ENCODE results near the gene ATL1. TPM values are rescaled to one million over a fixed set of nuclear protein-coding genes. Genes with fewer than 3 reads are reported as not detected.
"Not testable (repeated sequence)": the region's sequence is repeated elsewhere in the genome, so short reads cannot be mapped to it uniquely, and the experiment has no call there.

ATL1 gene
- total and polyA plus RNA-seq, 4 experiments from 2014 or later = 0.64 to 2.1 (median 1.6) TPM

DNA sequence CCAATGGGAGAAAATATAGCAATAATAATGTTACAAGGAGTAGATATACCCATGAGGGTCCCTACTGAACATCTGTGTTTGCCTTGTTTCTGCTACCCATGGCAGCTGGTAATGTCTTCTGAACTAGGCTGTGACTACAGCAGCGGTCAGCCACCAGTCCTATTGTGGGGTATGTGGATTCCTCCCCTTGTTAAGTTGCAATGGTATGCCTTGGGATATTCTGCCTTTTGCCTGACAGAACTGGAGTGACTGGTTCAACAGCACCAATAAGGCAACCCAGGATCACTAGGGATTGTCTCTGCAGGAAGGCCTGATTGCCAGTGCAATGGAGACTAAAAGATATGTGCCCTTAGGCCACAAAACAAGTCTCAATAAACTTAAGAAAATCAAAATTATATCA, 9.7 kb upstream of the ATL1 start:
- H3K27me3 ChIP-seq (ENCODE audit: insufficient read depth, low read length) = peaks cover 5% of the 10 kb centered on the region
- no peaks in the 10 kb centered on the region for H3K9me3 ChIP-seq (ENCODE audit: control insufficient read depth in 1 of 2, low read length in 2 of 2)
- ChIA-PET POLR2A (ENCODE audit: partially characterized antibody) (no interaction called here), CTCF (ENCODE audit: partially characterized antibody) (no interaction called here)
- H3K4me1 Mint-ChIP-seq = peaks cover 0 to 6% (median 4%) of the 10 kb centered on the region in 4 donors
- H3K36me3 ChIP-seq (ENCODE audit: insufficient read depth, low read length) = no peaks in the 10 kb centered on the region
- no peaks in the 10 kb centered on the region for H3K4me1 ChIP-seq (ENCODE audit: insufficient read depth, low read length)
- intact Hi-C loops (cut with micrococcal nuclease) = no loop called here
- no peak overlapping the region for H3K27ac Mint-ChIP-seq
- peaks cover 0 to 16% (median 10%) of the 10 kb centered on the region in 8 donors for H3K9me3 Mint-ChIP-seq
- H3K27ac ChIP-seq (ENCODE audit: low read depth, low read length) = no peak overlapping the region
- H3K4me3 Mint-ChIP-seq = no peak overlapping the region
- H3K4me3 ChIP-seq (ENCODE audit: low read length in 2 of 2) = no peak overlapping the region
- peaks cover 16 to 24% of the 10 kb centered on the region in 2 donors for H3K27me3 Mint-ChIP-seq
- H3K36me3 Mint-ChIP-seq = no peaks in the 10 kb centered on the region
- no peak for DNase-seq

DNA sequence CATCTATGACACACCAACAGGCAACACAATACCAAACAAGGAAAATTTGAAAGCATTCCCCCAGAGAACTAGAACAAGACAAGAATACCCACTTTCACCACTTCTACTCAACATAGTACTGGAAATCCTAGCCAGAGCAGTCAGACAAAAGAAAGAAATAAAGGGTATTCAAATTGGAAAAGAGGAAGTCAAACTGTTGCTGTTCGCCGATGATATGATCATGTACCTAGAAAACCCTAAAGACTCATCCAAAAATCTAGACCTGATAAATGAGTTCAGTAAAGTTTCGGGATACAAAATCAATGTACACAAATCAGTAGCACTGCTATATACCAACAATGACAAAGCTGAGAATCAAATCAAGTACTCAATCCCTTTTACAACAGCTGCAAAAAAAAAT, 8.1 kb upstream of the ATL1 start:
- ChIA-PET POLR2A (ENCODE audit: partially characterized antibody) (no interaction called here), CTCF (ENCODE audit: partially characterized antibody) (interaction anchor here (0.6 to 2.8 kb wide), 2 partner anchors 9 to 764 kb away, joined by 6 to 7 read pairs; no protein-coding TSS in a partner anchor)
- H3K27me3 ChIP-seq (ENCODE audit: insufficient read depth, low read length) = peaks cover 5% of the 10 kb centered on the region
- H3K27me3 Mint-ChIP-seq = peaks cover 19 to 28% of the 10 kb centered on the region in 2 donors
- DNase-seq = no peak
- H3K27ac ChIP-seq (ENCODE audit: low read depth, low read length) = no peak overlapping the region
- peaks cover 0 to 6% (median 4%) of the 10 kb centered on the region in 4 donors for H3K4me1 Mint-ChIP-seq
- H3K9me3 Mint-ChIP-seq = peaks cover 0 to 16% (median 10%) of the 10 kb centered on the region in 8 donors
- H3K4me3 ChIP-seq (ENCODE audit: low read length in 2 of 2) = no peak overlapping the region
- no peaks in the 10 kb centered on the region for H3K4me1 ChIP-seq (ENCODE audit: insufficient read depth, low read length)
- H3K27ac Mint-ChIP-seq = no peak overlapping the region
- no peak overlapping the region for H3K4me3 Mint-ChIP-seq
- H3K36me3 ChIP-seq (ENCODE audit: insufficient read depth, low read length) = no peaks in the 10 kb centered on the region
- no peaks in the 10 kb centered on the region for H3K36me3 Mint-ChIP-seq
- intact Hi-C loops (cut with micrococcal nuclease) = no loop called here
- H3K9me3 ChIP-seq (ENCODE audit: control insufficient read depth in 1 of 2, low read length in 2 of 2) = no peaks in the 10 kb centered on the region

- peak in 1 of 5 donors; percentile 10 for DNase-seq
- Mint-ChIP-seq H3K27me3 (peaks cover 25 to 36% of the 10 kb centered on the region in 2 donors), H3K9me3 (peaks cover 0 to 16% (median 10%) of the 10 kb centered on the region in 8 donors)
- H3K36me3 ChIP-seq (ENCODE audit: insufficient read depth, low read length); H3K27me3 ChIP-seq (ENCODE audit: insufficient read depth, low read length); H3K27ac ChIP-seq (ENCODE audit: low read depth, low read length); H3K27ac Mint-ChIP-seq; H3K4me3 Mint-ChIP-seq; POLR2A ChIA-PET (ENCODE audit: partially characterized antibody); H3K4me1 Mint-ChIP-seq; intact Hi-C loops (cut with micrococcal nuclease); H3K36me3 Mint-ChIP-seq; H3K4me3 ChIP-seq (ENCODE audit: low read length in 2 of 2); H3K9me3 ChIP-seq (ENCODE audit: control insufficient read depth in 1 of 2, low read length in 2 of 2); H3K4me1 ChIP-seq (ENCODE audit: insufficient read depth, low read length): not testable (repeated sequence)
- CTCF ChIA-PET (ENCODE audit: partially characterized antibody) = interaction anchor here (2.8 kb wide), 1 partner anchor 10 kb away, joined by 7 read pairs; no protein-coding TSS in a partner anchor
Observed at GRCh38 chr14:50552796-50553195, 7.1 kb upstream of the ATL1 start.

DNA sequence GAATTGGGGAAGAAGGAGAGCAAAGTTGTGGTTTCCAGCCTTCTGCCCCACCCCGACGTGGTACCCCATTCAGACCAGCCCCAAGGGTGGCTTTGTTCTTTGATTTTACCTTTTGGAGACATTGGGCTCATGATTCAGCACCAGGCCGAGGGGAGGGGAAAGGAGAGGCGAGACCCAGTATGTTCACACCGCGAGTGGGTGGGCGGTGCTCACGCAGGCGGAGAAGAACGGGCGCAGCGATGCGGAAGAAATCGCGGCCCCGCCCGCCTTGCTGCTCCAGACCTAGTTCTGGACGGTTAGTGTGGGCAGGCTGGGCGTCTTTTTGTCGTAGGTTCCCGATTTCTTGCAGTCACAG, 963 bp downstream of the ATL1 start:
- Histone ChIP-seq H3K36me3 (ENCODE audit: insufficient read depth, low read length) (no peaks in the 10 kb centered on the region), H3K27me3 (ENCODE audit: insufficient read depth, low read length) (peaks cover 28% of the 10 kb centered on the region), H3K4me3 (ENCODE audit: low read length in 2 of 2) (peak overlapping the region; percentile 36 to 48), H3K27ac (ENCODE audit: low read depth, low read length) (no peak overlapping the region), H3K4me1 (ENCODE audit: insufficient read depth, low read length) (peaks cover 17% of the 10 kb centered on the region), H3K9me3 (ENCODE audit: control insufficient read depth in 1 of 2, low read length in 2 of 2) (no peaks in the 10 kb centered on the region)
- intact Hi-C loops (cut with micrococcal nuclease) = no loop called here
- Mint-ChIP-seq H3K27me3 (peaks cover 30 to 43% of the 10 kb centered on the region in 2 donors), H3K4me3 (peak overlapping the region; percentile 79 to 87 (median 86)), H3K4me1 (peaks cover 4 to 16% (median 11%) of the 10 kb centered on the region in 4 donors), H3K27ac (no peak overlapping the region), H3K36me3 (no peaks in the 10 kb centered on the region), H3K9me3 (no peaks in the 10 kb centered on the region)
- CTCF ChIA-PET (ENCODE audit: partially characterized antibody) = interaction anchor here (1.5 kb wide), 1 partner anchor 216 kb away, joined by 4 read pairs; no protein-coding TSS in a partner anchor
- DNase-seq = peak in 3 of 5 donors; percentile 13 to 51 (median 18)
- POLR2A ChIA-PET (ENCODE audit: partially characterized antibody) = interaction anchor here (1.2 kb wide), 1 partner anchor 29 kb away, joined by 3 read pairs; the partner anchor contains the start of gene MAP4K5

DNA sequence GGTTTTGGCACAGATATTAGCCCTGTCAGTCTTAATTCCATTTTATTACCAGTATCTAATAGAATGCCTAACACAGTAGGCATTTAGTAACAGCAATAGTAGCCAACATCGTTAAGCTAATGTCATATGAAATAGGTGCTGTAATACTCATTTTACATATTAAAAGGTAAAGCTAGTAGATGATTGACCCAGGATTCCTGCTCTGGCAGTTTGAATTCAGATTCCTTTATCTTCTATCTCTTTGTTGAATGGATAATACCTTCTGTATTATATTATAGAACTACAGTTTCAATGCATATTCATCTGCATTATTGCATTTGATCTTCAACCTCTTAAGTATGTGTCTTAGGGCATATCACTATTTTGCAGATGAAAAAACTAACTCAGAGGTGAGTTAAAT, 2.9 kb downstream of the ATL1 start:
- H3K27me3 Mint-ChIP-seq = peaks cover 25 to 30% of the 10 kb centered on the region in 2 donors
- no peak overlapping the region for H3K27ac Mint-ChIP-seq
- no peaks in the 10 kb centered on the region for H3K36me3 Mint-ChIP-seq
- H3K4me1 Mint-ChIP-seq = peaks cover 4 to 16% (median 11%) of the 10 kb centered on the region in 4 donors
- ChIA-PET CTCF (ENCODE audit: partially characterized antibody) (no interaction called here), POLR2A (ENCODE audit: partially characterized antibody) (no interaction called here)
- H3K4me3 ChIP-seq (ENCODE audit: low read length in 2 of 2) = no peak overlapping the region
- no peaks in the 10 kb centered on the region for H3K36me3 ChIP-seq (ENCODE audit: insufficient read depth, low read length)
- H3K27me3 ChIP-seq (ENCODE audit: insufficient read depth, low read length) = peaks cover 28% of the 10 kb centered on the region
- no peak overlapping the region for H3K4me3 Mint-ChIP-seq
- H3K9me3 ChIP-seq (ENCODE audit: control insufficient read depth in 1 of 2, low read length in 2 of 2) = no peaks in the 10 kb centered on the region
- H3K27ac ChIP-seq (ENCODE audit: low read depth, low read length) = no peak overlapping the region
- H3K4me1 ChIP-seq (ENCODE audit: insufficient read depth, low read length) = peaks cover 17% of the 10 kb centered on the region
- peaks cover 0 to 4% (median 0%) of the 10 kb centered on the region in 8 donors for H3K9me3 Mint-ChIP-seq
- DNase-seq = no peak
- intact Hi-C loops (cut with micrococcal nuclease) = no loop called here

DNA sequence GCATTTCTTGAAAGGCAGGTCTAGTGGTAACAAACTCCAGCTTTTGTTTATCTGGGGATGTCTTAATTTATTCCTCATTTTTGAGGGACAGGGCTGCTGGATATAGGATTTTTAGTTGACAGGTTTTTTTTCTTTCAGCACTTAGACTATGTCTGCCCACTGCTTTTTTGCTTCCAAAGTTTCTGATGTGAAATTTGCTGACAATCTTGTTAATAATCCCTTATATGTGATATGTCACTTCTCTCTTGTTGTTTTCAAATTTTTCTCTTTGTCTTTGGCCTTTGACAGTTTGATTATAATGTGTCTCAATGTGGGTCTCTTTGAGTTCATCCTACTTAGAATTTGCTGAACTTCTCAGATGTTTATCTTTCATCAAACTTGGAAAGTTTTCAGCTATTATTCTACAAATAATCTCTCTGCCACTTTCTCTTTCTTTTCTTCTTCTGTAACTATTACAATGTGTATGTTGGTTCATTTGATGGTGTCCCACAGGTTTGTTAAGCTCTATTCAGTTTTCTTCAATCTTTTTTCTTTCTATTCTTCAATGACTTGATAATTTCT, 9.8 kb downstream of the ATL1 start:
- intact Hi-C loops (cut with micrococcal nuclease) = no loop called here
- Histone ChIP-seq H3K27me3 (ENCODE audit: insufficient read depth, low read length) (no peaks in the 10 kb centered on the region), H3K4me3 (ENCODE audit: low read length in 2 of 2) (no peak overlapping the region), H3K4me1 (ENCODE audit: insufficient read depth, low read length) (no peaks in the 10 kb centered on the region), H3K27ac (ENCODE audit: low read depth, low read length) (no peak overlapping the region), H3K9me3 (ENCODE audit: control insufficient read depth in 1 of 2, low read length in 2 of 2) (peaks cover 0 to 4% of the 10 kb centered on the region in 2 donors), H3K36me3 (ENCODE audit: insufficient read depth, low read length) (no peaks in the 10 kb centered on the region)
- ChIA-PET POLR2A (ENCODE audit: partially characterized antibody) (no interaction called here), CTCF (ENCODE audit: partially characterized antibody) (no interaction called here)
- H3K36me3 Mint-ChIP-seq = peaks cover 8 to 12% of the 10 kb centered on the region in 2 donors
- H3K27me3 Mint-ChIP-seq = peaks cover 0 to 6% of the 10 kb centered on the region in 2 donors
- H3K4me3 Mint-ChIP-seq = no peak overlapping the region
- H3K27ac Mint-ChIP-seq = no peak overlapping the region
- DNase-seq = no peak
- H3K4me1 Mint-ChIP-seq = no peaks in the 10 kb centered on the region
- peaks cover 3 to 48% (median 33%) of the 10 kb centered on the region in 8 donors for H3K9me3 Mint-ChIP-seq

DNA sequence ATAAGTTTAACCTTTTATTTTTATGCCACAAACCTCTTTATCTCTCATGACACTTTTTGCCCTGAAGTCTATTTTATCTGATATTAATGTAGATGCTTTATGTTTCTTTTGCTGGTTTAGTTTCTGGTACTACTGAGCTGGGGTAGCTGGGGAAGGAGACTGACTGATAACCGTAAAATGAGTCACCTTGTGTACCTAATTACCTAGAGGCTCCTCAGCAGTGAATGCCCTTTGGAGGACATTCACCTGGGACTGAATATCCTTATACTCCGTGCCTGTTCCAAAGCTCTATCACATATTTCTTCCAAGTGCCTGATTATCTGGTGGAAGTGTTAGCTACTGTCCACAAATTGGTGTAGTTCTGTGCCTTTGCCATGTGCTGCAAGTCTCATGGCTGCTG, 13.9 kb downstream of the ATL1 start:
- H3K27ac Mint-ChIP-seq = no peak overlapping the region
- no peaks in the 10 kb centered on the region for H3K36me3 ChIP-seq (ENCODE audit: insufficient read depth, low read length)
- ChIA-PET POLR2A (ENCODE audit: partially characterized antibody) (no interaction called here), CTCF (ENCODE audit: partially characterized antibody) (interaction anchor here (1.2 kb wide), 1 partner anchor 11 kb away, joined by 4 read pairs; no protein-coding TSS in a partner anchor)
- H3K36me3 Mint-ChIP-seq = peaks cover 8 to 15% of the 10 kb centered on the region in 2 donors
- no peaks in the 10 kb centered on the region for H3K27me3 ChIP-seq (ENCODE audit: insufficient read depth, low read length)
- H3K9me3 Mint-ChIP-seq = peaks cover 3 to 43% (median 29%) of the 10 kb centered on the region in 8 donors
- H3K4me1 ChIP-seq (ENCODE audit: insufficient read depth, low read length) = no peaks in the 10 kb centered on the region
- H3K4me1 Mint-ChIP-seq = no peaks in the 10 kb centered on the region
- no peak overlapping the region for H3K4me3 ChIP-seq (ENCODE audit: low read length in 2 of 2)
- H3K27ac ChIP-seq (ENCODE audit: low read depth, low read length) = no peak overlapping the region
- H3K4me3 Mint-ChIP-seq = no peak overlapping the region
- no peak for DNase-seq
- H3K27me3 Mint-ChIP-seq = peaks cover 2 to 3% of the 10 kb centered on the region in 2 donors
- peaks cover 0 to 4% of the 10 kb centered on the region in 2 donors for H3K9me3 ChIP-seq (ENCODE audit: control insufficient read depth in 1 of 2, low read length in 2 of 2)
- intact Hi-C loops (cut with micrococcal nuclease) = no loop called here
